ENCODE measurements around the gene GJB5.

Gene GJB5

GRCh38 chr1:34795916-34796315 is 41.1 kb downstream of the GJB5 start:
- no peak for DNase-seq (ENCODE audit: low spot score)

- DNase-seq (ENCODE audit: low spot score) = peak; percentile 19
Observed at GRCh38 chr1:34796990-34797389, 42.1 kb downstream of the GJB5 start.

- peak; percentile 23 for DNase-seq (ENCODE audit: low spot score)
Observed at GRCh38 chr1:34800214-34800613, 45.4 kb downstream of the GJB5 start.

GRCh38 chr1:34803770-34804169 is 48.9 kb downstream of the GJB5 start:
- no peak for DNase-seq (ENCODE audit: low spot score)

- DNase-seq (ENCODE audit: low spot score) = peak; percentile 7
Observed at GRCh38 chr1:34806396-34806795, 51.5 kb downstream of the GJB5 start.

Data from ecto neural progenitor cell (in vitro differentiated cells).